IMR-90 (cell line): ENCODE data around the gene KLK12. TPM values are rescaled to one million over a fixed set of nuclear protein-coding genes. Genes with fewer than 3 reads are reported as not detected.

ENCODE experiments used
- ATAC-seq: fragments of 200-7000 bp; cut with Tn5 transposase; 2 replicates; pipeline ENCODE4 v1.9.1; 2020; ENCODE audit warnings: low read depth, mild to moderate bottlenecking, moderate library complexity
- BruUV-seq: library from RNA; stranded (reverse); fragments of 400-500 nt; replicated peaks from 2 replicates; lab custom pipeline; 2021; lab: Mats Ljungman, UMichigan
- CTCF ChIA-PET: fragments of 300-600 bp; formaldehyde crosslinking; extraction: SDS; loops from one replicate; lab custom pipeline; 2021; ENCODE audit warnings: antibody characterized with exemption; lab: Yijun Ruan, JAX
- POLR2A ChIA-PET: fragments of 300-600 bp; sonication (Branson Sonifier 250); formaldehyde crosslinking; loops from one replicate; lab custom pipeline; 2022; ENCODE audit warnings: antibody characterized with exemption; ENCODE audit not compliant: unreplicated experiment; lab: Charles Lee
- DNase-seq: peaks from one replicate; pipeline ENCODE4 v3.0.0; 2013
- H2AFZ ChIP-seq: replicated peaks from 2 replicates; pipeline ENCODE3; 2013; ENCODE audit warnings: low read length, mild to moderate bottlenecking; ENCODE audit not compliant: poor library complexity
- H2AK5ac ChIP-seq: 2 replicates; pipeline ENCODE4 v1.6.1; 2013; ENCODE audit warnings: low read depth, low read length, inconsistent platforms
- H2AK9ac ChIP-seq: replicated peaks from 2 replicates; pipeline ENCODE3; 2013; ENCODE audit warnings: mild to moderate bottlenecking, low read depth, low read length, moderate library complexity; ENCODE audit not compliant: poor library complexity
- H2BK120ac ChIP-seq: 2 replicates; pipeline ENCODE4 v1.6.1; 2013; ENCODE audit warnings: low read depth, low read length, inconsistent platforms
- H2BK15ac ChIP-seq: 3 replicates; pipeline ENCODE4 v1.6.1; 2013; ENCODE audit warnings: low read depth, low read length, inconsistent platforms
- H2BK20ac ChIP-seq: 2 replicates; pipeline ENCODE4 v1.6.1; 2013; ENCODE audit warnings: low read depth, mild to moderate bottlenecking, inconsistent platforms, low read length, moderate library complexity
- H2BK5ac ChIP-seq: 2 replicates; pipeline ENCODE4 v1.6.1; 2013; ENCODE audit warnings: mild to moderate bottlenecking, low read depth, low read length, inconsistent platforms; ENCODE audit not compliant: poor library complexity, severe bottlenecking
- H3K14ac ChIP-seq: replicated peaks from 2 replicates; pipeline ENCODE4 v1.6.1; 2013; ENCODE audit warnings: low read depth, low read length, inconsistent platforms
- H3K18ac ChIP-seq: 2 replicates; pipeline ENCODE4 v1.6.1; 2013; ENCODE audit warnings: low read depth, low read length, control low read depth
- H3K23ac ChIP-seq: 2 replicates; pipeline ENCODE4 v1.6.1; 2013; ENCODE audit warnings: low read depth, low read length, inconsistent platforms
- H3K27ac ChIP-seq: 2 replicates; pipeline ENCODE4 v1.5.1; 2013; ENCODE audit warnings: mild to moderate bottlenecking, control low read depth, low read length; ENCODE audit not compliant: insufficient read depth
- H3K27me3 ChIP-seq: 2 replicates; pipeline ENCODE4 v1.6.1; 2013; ENCODE audit warnings: low read length; ENCODE audit not compliant: control insufficient read depth, insufficient read depth
- H3K36me3 ChIP-seq: 2 replicates; pipeline ENCODE4 v1.6.1; 2013; ENCODE audit warnings: low read length, mixed read lengths; ENCODE audit not compliant: control insufficient read depth, insufficient read depth
- H3K4ac ChIP-seq: 2 replicates; pipeline ENCODE4 v1.6.1; 2013; ENCODE audit warnings: low read depth, low read length, inconsistent platforms
- H3K4me1 ChIP-seq: 2 replicates; pipeline ENCODE4 v1.6.1; 2013; ENCODE audit warnings: low read length, mixed read lengths; ENCODE audit not compliant: control insufficient read depth, insufficient read depth
- H3K4me2 ChIP-seq: 2 replicates; pipeline ENCODE4 v1.6.1; 2013; ENCODE audit warnings: low read depth, mild to moderate bottlenecking, control low read depth, low read length, moderate library complexity
- H3K4me3 ChIP-seq: 2 replicates; pipeline ENCODE4 v1.5.1; 2013; ENCODE audit warnings: low read depth, mild to moderate bottlenecking, control low read depth, low read length, moderate library complexity; ENCODE audit not compliant: insufficient read depth
- H3K56ac ChIP-seq: 2 replicates; pipeline ENCODE4 v1.6.1; 2013; ENCODE audit warnings: low read length, inconsistent platforms; ENCODE audit not compliant: insufficient read depth; ENCODE audit errors: extremely low read depth
- H3K79me1 ChIP-seq, 2 experiments: 2 replicates each; pipeline ENCODE4 v1.6.1; 2013; ENCODE audit warnings: low read length in 2 of 2, inconsistent platforms in 1 of 2, low read depth in 1 of 2
- H3K9ac ChIP-seq: 2 replicates; pipeline ENCODE4 v1.6.1; 2013; ENCODE audit warnings: low read depth, low read length, control low read depth
- H3K9me1 ChIP-seq: 2 replicates; pipeline ENCODE4 v1.6.1; 2013; ENCODE audit warnings: low read length, inconsistent platforms; ENCODE audit not compliant: insufficient read depth
- H3K9me3 ChIP-seq: 2 replicates; pipeline ENCODE4 v1.6.1; 2013; ENCODE audit warnings: low read length; ENCODE audit not compliant: control insufficient read depth, insufficient read depth
- H4K20me1 ChIP-seq: 2 replicates; pipeline ENCODE4 v1.6.1; 2013; ENCODE audit warnings: low read length, inconsistent platforms; ENCODE audit not compliant: insufficient read depth
- H4K5ac ChIP-seq: 2 replicates; pipeline ENCODE4 v1.6.1; 2013; ENCODE audit warnings: mild to moderate bottlenecking, low read depth, low read length, control low read depth
- H4K8ac ChIP-seq, 2 experiments: 2 replicates each; pipeline ENCODE4 v1.6.1; 2013; ENCODE audit warnings: low read depth in 2 of 2, low read length in 2 of 2, control low read depth in 1 of 2, inconsistent platforms in 1 of 2
- H4K91ac ChIP-seq: 2 replicates; pipeline ENCODE4 v1.6.1; 2013; ENCODE audit warnings: low read depth, low read length, inconsistent platforms; ENCODE audit not compliant: insufficient read depth
- BHLHE40 ChIP-seq: fragments of 150-350 bp; IDR thresholded peaks from 2 replicates; pipeline ENCODE4 v1.6.1; 2016; ENCODE audit warnings: mild to moderate bottlenecking, low read depth, low read length
- CEBPB ChIP-seq: IDR thresholded peaks from 2 replicates; pipeline ENCODE4 v1.6.1; 2012; ENCODE audit warnings: low read depth, low read length, improper control_type of control experiment
- CHD1 ChIP-seq: IDR thresholded peaks from 2 replicates; pipeline ENCODE4 v1.6.1; 2012; ENCODE audit warnings: low read depth, low read length, improper control_type of control experiment
- FOS ChIP-seq: fragments of 150-350 bp; IDR thresholded peaks from 2 replicates; pipeline ENCODE4 v1.6.1; 2016; ENCODE audit warnings: low read depth, low read length
- MAFK ChIP-seq: IDR thresholded peaks from 2 replicates; pipeline ENCODE4 v1.6.1; 2012; ENCODE audit warnings: low read depth, low read length, improper control_type of control experiment
- MAZ ChIP-seq: IDR thresholded peaks from 2 replicates; pipeline ENCODE4 v1.6.1; 2012; ENCODE audit warnings: low read depth, mild to moderate bottlenecking, low read length, improper control_type of control experiment, moderate library complexity, borderline replicate concordance
- MXI1 ChIP-seq: IDR thresholded peaks from 2 replicates; pipeline ENCODE4 v1.6.1; 2012; ENCODE audit warnings: low read depth, mild to moderate bottlenecking, low read length, moderate library complexity, borderline replicate concordance
- NFE2L2 ChIP-seq: fragments of 150-350 bp; IDR thresholded peaks from 2 replicates; pipeline ENCODE4 v1.6.1; 2016; ENCODE audit warnings: low read depth, mild to moderate bottlenecking, low read length
- POLR2A ChIP-seq: IDR thresholded peaks from 2 replicates; pipeline ENCODE4 v1.6.1; 2012; ENCODE audit warnings: mild to moderate bottlenecking, low read depth, low read length
- RAD21 ChIP-seq: IDR thresholded peaks from 2 replicates; pipeline ENCODE4 v1.6.1; 2012; ENCODE audit warnings: low read length, improper control_type of control experiment
- RCOR1 ChIP-seq: IDR thresholded peaks from 2 replicates; pipeline ENCODE4 v1.6.1; 2012; ENCODE audit warnings: mild to moderate bottlenecking, low read length, improper control_type of control experiment; ENCODE audit not compliant: insufficient replicate concordance
- RFX5 ChIP-seq: IDR thresholded peaks from 2 replicates; pipeline ENCODE4 v1.8.0; 2012; ENCODE audit warnings: low read depth, mild to moderate bottlenecking, low read length, moderate library complexity
- SMC3 ChIP-seq: fragments of 150-350 bp; IDR thresholded peaks from 2 replicates; pipeline ENCODE4 v1.6.1; 2016; ENCODE audit warnings: low read depth, mild to moderate bottlenecking, antibody characterized with exemption, low read length, moderate library complexity
- WGBS, 2 experiments: methylation state at CpG; one replicate each; pipeline versions ENCODE4 v1.1.5 to v1.1.7; 2013; ENCODE audit warnings: missing lambda C conversion rate in 2 of 2; ENCODE audit not compliant: insufficient read length in 1 of 2; ENCODE audit errors: extremely low coverage in 2 of 2; 5-methylcytosine and 5-hydroxymethylcytosine counted together
- dilution Hi-C: fragments of 300-500 bp; cut with HindIII; formaldehyde crosslinking; loops from one replicate; pipeline ENCODE4 v1.14.3; 2018; ENCODE audit warnings: low sequenced_read_pairs; ENCODE audit not compliant: unreplicated experiment
- in situ Hi-C: fragments of 300-500 bp; cut with MboI; formaldehyde crosslinking; loops from 3 replicates; pipeline ENCODE4 v1.14.3; 2019; ENCODE audit warnings: low sequenced_read_pairs, inconsistent platforms, mixed read lengths
- intact Hi-C: fragments of 100-400 bp; cut with micrococcal nuclease; formaldehyde crosslinking; loops from 2 replicates; pipeline ENCODE4 v1.10.0; 2022
- polyA plus RNA-seq, 3 experiments: library from polyadenylated mRNA; depleted of rRNA; stranded (reverse); fragments of >200 nt; gene quantifications; 2 replicates each; pipeline ENCODE4 v1.2.3, GENCODE V29; 2012; ENCODE audit warnings: low replicate concordance in 1 of 3
- total RNA-seq: library from RNA; depleted of rRNA; stranded (reverse); fragments of >200 nt; gene quantifications from 2 replicates; pipeline ENCODE4 v1.2.3, GENCODE V29; 2012
- TF ChIP-seq, protein P1 (sequence below): fragments of 150-350 bp; IDR thresholded peaks from 2 replicates; pipeline ENCODE4 v1.6.1; 2016; ENCODE audit warnings: low read depth, mild to moderate bottlenecking, low read length, moderate library complexity, borderline replicate concordance
- TF ChIP-seq, protein P2 (sequence below): conservative IDR thresholded peaks from 2 replicates; pipeline ENCODE4 v1.5.1; 2012; ENCODE audit warnings: mild to moderate bottlenecking, low read depth, low read length, improper control_type of control experiment
- TF ChIP-seq, protein P3 (sequence below): fragments of 150-350 bp; IDR thresholded peaks from 2 replicates; pipeline ENCODE4 v1.6.1; 2017; ENCODE audit warnings: mild to moderate bottlenecking, antibody characterized with exemption, low read length, low read depth

Gene KLK12
- total and polyA plus RNA-seq, 2 of the 4 experiments (the other 2 are of a cell fraction) = not detected

DNA sequence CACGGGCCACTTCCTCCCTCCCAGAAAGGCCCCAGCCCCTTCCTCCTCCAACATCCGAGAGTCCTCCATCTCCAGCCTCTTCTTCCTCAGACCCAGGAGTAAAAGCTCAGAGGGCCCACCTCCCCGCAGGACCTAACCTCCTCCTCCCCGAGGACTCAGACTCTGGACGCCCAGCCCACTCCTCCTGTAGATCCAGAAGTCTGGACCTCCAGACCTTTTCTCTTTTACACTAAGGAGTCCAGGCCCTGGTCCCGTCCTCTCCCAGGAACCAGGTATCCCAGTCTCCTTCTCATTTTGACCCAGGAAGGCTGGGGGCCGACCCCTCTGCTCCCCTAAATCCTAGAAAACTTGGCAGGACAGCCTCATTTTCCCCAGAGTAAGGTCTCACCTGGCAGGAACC lies 31.5 kb downstream of the KLK12 start:
- no peak overlapping the region for H2AFZ ChIP-seq
- ATAC-seq (no peak), DNase-seq (no peak)
- no peak overlapping the region for H4K5ac ChIP-seq
- TF ChIP-seq, protein P1, sequence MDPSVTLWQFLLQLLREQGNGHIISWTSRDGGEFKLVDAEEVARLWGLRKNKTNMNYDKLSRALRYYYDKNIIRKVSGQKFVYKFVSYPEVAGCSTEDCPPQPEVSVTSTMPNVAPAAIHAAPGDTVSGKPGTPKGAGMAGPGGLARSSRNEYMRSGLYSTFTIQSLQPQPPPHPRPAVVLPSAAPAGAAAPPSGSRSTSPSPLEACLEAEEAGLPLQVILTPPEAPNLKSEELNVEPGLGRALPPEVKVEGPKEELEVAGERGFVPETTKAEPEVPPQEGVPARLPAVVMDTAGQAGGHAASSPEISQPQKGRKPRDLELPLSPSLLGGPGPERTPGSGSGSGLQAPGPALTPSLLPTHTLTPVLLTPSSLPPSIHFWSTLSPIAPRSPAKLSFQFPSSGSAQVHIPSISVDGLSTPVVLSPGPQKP = no peak
- TF ChIP-seq BHLHE40 = no peak
- no peak for TF ChIP-seq RAD21
- TF ChIP-seq MXI1 = no peak
- TF ChIP-seq, protein P2, sequence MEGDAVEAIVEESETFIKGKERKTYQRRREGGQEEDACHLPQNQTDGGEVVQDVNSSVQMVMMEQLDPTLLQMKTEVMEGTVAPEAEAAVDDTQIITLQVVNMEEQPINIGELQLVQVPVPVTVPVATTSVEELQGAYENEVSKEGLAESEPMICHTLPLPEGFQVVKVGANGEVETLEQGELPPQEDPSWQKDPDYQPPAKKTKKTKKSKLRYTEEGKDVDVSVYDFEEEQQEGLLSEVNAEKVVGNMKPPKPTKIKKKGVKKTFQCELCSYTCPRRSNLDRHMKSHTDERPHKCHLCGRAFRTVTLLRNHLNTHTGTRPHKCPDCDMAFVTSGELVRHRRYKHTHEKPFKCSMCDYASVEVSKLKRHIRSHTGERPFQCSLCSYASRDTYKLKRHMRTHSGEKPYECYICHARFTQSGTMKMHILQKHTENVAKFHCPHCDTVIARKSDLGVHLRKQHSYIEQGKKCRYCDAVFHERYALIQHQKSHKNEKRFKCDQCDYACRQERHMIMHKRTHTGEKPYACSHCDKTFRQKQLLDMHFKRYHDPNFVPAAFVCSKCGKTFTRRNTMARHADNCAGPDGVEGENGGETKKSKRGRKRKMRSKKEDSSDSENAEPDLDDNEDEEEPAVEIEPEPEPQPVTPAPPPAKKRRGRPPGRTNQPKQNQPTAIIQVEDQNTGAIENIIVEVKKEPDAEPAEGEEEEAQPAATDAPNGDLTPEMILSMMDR = no peak
- TF ChIP-seq CHD1 = no peak
- TF ChIP-seq MAZ = no peak
- no peak for TF ChIP-seq RFX5
- no peak for TF ChIP-seq RCOR1
- no peak for TF ChIP-seq CEBPB
- no peak for TF ChIP-seq POLR2A
- TF ChIP-seq SMC3 = no peak
- no peak for TF ChIP-seq NFE2L2
- TF ChIP-seq, protein P3, sequence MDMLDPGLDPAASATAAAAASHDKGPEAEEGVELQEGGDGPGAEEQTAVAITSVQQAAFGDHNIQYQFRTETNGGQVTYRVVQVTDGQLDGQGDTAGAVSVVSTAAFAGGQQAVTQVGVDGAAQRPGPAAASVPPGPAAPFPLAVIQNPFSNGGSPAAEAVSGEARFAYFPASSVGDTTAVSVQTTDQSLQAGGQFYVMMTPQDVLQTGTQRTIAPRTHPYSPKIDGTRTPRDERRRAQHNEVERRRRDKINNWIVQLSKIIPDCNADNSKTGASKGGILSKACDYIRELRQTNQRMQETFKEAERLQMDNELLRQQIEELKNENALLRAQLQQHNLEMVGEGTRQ = no peak
- no peak for TF ChIP-seq FOS
- TF ChIP-seq MAFK = no peak
- H3K23ac ChIP-seq = no peak overlapping the region
- no peak overlapping the region for H3K9ac ChIP-seq
- ChIA-PET CTCF (no interaction called here), POLR2A (no interaction called here)
- H3K14ac ChIP-seq = no peak overlapping the region
- H3K27me3 ChIP-seq = no peaks in the 10 kb centered on the region
- no peak overlapping the region for H3K56ac ChIP-seq
- H4K20me1 ChIP-seq = no peaks in the 10 kb centered on the region; the same call in 1 of the 2 replicates
- no peak overlapping the region for H2BK15ac ChIP-seq
- no peak overlapping the region for H4K8ac ChIP-seq
- no peaks in the 10 kb centered on the region for H3K4me1 ChIP-seq
- dilution Hi-C loops = no loop called here
- no peaks in the 10 kb centered on the region for H3K36me3 ChIP-seq
- H2BK120ac ChIP-seq = no peak overlapping the region
- no peak overlapping the region for H3K4me3 ChIP-seq
- WGBS, 2 experiments = 89% methylated on average over 3 of the region's 7 CpGs; no CpG with 5 or more reads in 1 of the 2 experiments
- H3K27ac ChIP-seq = no peak overlapping the region
- H2AK9ac ChIP-seq = no peak overlapping the region
- intact Hi-C loops = no loop called here
- no peak overlapping the region for H3K18ac ChIP-seq
- no peak overlapping the region for H4K91ac ChIP-seq
- H3K9me1 ChIP-seq = no peaks in the 10 kb centered on the region
- H3K4ac ChIP-seq = no peak overlapping the region
- H2BK20ac ChIP-seq = no peak overlapping the region
- no peak overlapping the region for H3K4me2 ChIP-seq
- no peak overlapping the region for H2AK5ac ChIP-seq
- H3K79me1 ChIP-seq = no peaks in the 10 kb centered on the region
- peaks cover 9% of the 10 kb centered on the region for H3K9me3 ChIP-seq
- in situ Hi-C loops = no loop called here
- BruUV-seq = no TSS peak
- H2BK5ac ChIP-seq = no peak overlapping the region
